ENCODE measurements around the gene CRKL.

Gene CRKL

GRCh38 chr22:20983081-20983771 lies 66.0 kb downstream of the CRKL start:
- DNase-seq, result no peak

GRCh38 chr22:20985720-20986119 lies 68.5 kb downstream of the CRKL start:
- no peak for DNase-seq

GRCh38 chr22:20986365-20986764 lies 69.2 kb downstream of the CRKL start:
- DNase-seq, result no peak

- no peak for DNase-seq
Measured at GRCh38 chr22:20987375-20987774, 70.2 kb downstream of the CRKL start.

GRCh38 chr22:20988573-20989322 lies 71.5 kb downstream of the CRKL start:
- DNase-seq, result no peak

GRCh38 chr22:20989323-20990138 lies 72.3 kb downstream of the CRKL start:
- no peak for DNase-seq

GRCh38 chr22:20990184-20991180 lies 73.3 kb downstream of the CRKL start:
- no peak for DNase-seq

GRCh38 chr22:20991252-20992055 lies 74.2 kb downstream of the CRKL start:
- DNase-seq, result no peak

- DNase-seq, result no peak
Measured at GRCh38 chr22:20992056-20992442, 74.8 kb downstream of the CRKL start.

- DNase-seq, result no peak
Measured at GRCh38 chr22:20992456-20993303, 75.5 kb downstream of the CRKL start.

- DNase-seq, result no peak
Measured at GRCh38 chr22:20993304-20994127, 76.3 kb downstream of the CRKL start.

- DNase-seq, result no peak
Measured at GRCh38 chr22:20994128-20994901, 77.1 kb downstream of the CRKL start.

- no peak for DNase-seq
Measured at GRCh38 chr22:20994902-20995241, 77.7 kb downstream of the CRKL start.

GRCh38 chr22:20995329-20996030 lies 78.3 kb downstream of the CRKL start:
- no peak for DNase-seq

GRCh38 chr22:20996031-20996410 lies 78.8 kb downstream of the CRKL start:
- no peak for DNase-seq

GRCh38 chr22:20996598-20997535 lies 79.7 kb downstream of the CRKL start:
- no peak for DNase-seq

All from T-helper 9 cell (primary cell).